Ureter (tissue), 1 donor: ENCODE results near the gene ZCCHC2. TPM values are rescaled to one million over a fixed set of nuclear protein-coding genes. Genes with fewer than 3 reads are reported as not detected.

ENCODE experiments used
- DNase-seq: peaks from one replicate; pipeline ENCODE4 v3.0.0-alpha.2; 2020; ENCODE audit warnings: low spot score
- total RNA-seq: library from RNA; stranded (reverse); gene quantifications from one replicate; pipeline ENCODE4 v1.2.4, GENCODE V29; 2023
- donor health status: DM: yes; HTN: yes; CAD: no.

ZCCHC2 gene
- total RNA-seq, 1 donor from 2014 or later: 36.8 TPM

- DNase-seq: no peak
These were observed 15.1 kb downstream of the ZCCHC2 start for GRCh38 chr18:62537946-62538345.

- DNase-seq: no peak
These were observed 16.1 kb downstream of the ZCCHC2 start for GRCh38 chr18:62538881-62539280.

- no peak for DNase-seq
These were observed 16.7 kb downstream of the ZCCHC2 start for GRCh38 chr18:62539284-62540165.

GRCh38 chr18:62543021-62543420 is 20.2 kb downstream of the ZCCHC2 start:
- no peak for DNase-seq

GRCh38 chr18:62545098-62545497 is 22.3 kb downstream of the ZCCHC2 start:
- no peak for DNase-seq

GRCh38 chr18:62549755-62550154 is 26.9 kb downstream of the ZCCHC2 start:
- no peak for DNase-seq

GRCh38 chr18:62550746-62551145 is 27.9 kb downstream of the ZCCHC2 start:
- DNase-seq: no peak

- no peak for DNase-seq
These were observed 29.2 kb downstream of the ZCCHC2 start for GRCh38 chr18:62551972-62552513.

- no peak for DNase-seq
These were observed 31.4 kb downstream of the ZCCHC2 start for GRCh38 chr18:62554061-62554815.

GRCh38 chr18:62555135-62555534 is 32.3 kb downstream of the ZCCHC2 start:
- no peak for DNase-seq

GRCh38 chr18:62556397-62556796 is 33.6 kb downstream of the ZCCHC2 start:
- DNase-seq: no peak

GRCh38 chr18:62558015-62558663 is 35.3 kb downstream of the ZCCHC2 start:
- DNase-seq: no peak

GRCh38 chr18:62564044-62564443 is 41.2 kb downstream of the ZCCHC2 start:
- no peak for DNase-seq

- DNase-seq: no peak
These were observed 43.4 kb downstream of the ZCCHC2 start for GRCh38 chr18:62566199-62566598.

- no peak for DNase-seq
These were observed 44.0 kb downstream of the ZCCHC2 start for GRCh38 chr18:62566818-62567217.

- DNase-seq: no peak
These were observed 46.3 kb downstream of the ZCCHC2 start for GRCh38 chr18:62569081-62569655.

- no peak for DNase-seq
These were observed 48.2 kb downstream of the ZCCHC2 start for GRCh38 chr18:62571037-62571436.

- DNase-seq: no peak
These were observed 48.8 kb downstream of the ZCCHC2 start for GRCh38 chr18:62571648-62572047.

- DNase-seq: no peak
These were observed 49.6 kb downstream of the ZCCHC2 start for GRCh38 chr18:62572456-62572855.

- DNase-seq: no peak
These were observed 52.0 kb downstream of the ZCCHC2 start for GRCh38 chr18:62574776-62575175.

- DNase-seq: no peak
These were observed 53.4 kb downstream of the ZCCHC2 start for GRCh38 chr18:62576271-62576670.
